Middle frontal gyrus (tissue), 1 donor: ENCODE measurements around the gene XKR3.
"Not testable (repeated sequence)": the region's sequence is repeated elsewhere in the genome, so short reads cannot be mapped to it uniquely, and the experiment has no call there.

Source experiments
- DNase-seq: peaks from one replicate; pipeline ENCODE4 v3.0.0-alpha.2; 2015; ENCODE audit warnings: low spot score; ENCODE audit errors: extremely low spot score

The XKR3 gene

DNA sequence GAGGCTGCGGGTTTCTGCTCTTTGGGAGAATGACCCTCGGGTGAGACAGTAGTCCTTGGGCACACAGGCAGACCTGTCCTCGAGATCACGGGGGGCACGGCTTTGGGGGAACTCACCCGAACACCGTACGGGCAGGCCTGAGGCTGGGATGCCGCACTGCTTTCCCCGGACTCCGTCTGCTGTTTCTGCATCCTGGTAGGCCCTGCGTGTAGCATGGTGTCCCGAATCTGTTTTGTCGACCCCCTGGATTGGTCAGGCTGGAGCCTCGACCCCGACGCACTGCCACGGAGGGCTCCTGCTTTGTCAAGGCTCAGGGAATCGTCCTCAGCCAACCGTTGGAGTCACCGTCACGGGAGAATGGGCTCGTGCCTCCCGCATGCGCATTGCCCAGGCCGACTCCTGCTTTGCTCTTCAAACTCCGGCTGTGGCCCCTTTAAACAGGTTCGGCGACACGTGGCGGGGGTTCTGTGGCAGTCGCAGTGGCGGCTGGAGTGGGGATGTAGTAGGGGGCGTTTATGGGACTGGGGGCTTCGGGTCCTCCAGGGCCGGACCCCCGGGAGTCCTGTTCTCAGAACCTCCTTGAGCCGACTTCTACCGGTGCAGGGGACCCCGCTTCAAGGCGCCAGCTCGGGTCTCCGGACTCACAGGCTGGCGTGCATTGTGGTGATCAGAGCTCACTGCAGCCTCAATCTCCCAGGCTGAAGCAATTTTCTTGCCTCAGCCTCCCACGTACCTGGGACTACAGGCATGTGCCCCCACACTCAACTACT, 76.9 kb downstream of the XKR3 start:
- not testable (repeated sequence) for DNase-seq

DNA sequence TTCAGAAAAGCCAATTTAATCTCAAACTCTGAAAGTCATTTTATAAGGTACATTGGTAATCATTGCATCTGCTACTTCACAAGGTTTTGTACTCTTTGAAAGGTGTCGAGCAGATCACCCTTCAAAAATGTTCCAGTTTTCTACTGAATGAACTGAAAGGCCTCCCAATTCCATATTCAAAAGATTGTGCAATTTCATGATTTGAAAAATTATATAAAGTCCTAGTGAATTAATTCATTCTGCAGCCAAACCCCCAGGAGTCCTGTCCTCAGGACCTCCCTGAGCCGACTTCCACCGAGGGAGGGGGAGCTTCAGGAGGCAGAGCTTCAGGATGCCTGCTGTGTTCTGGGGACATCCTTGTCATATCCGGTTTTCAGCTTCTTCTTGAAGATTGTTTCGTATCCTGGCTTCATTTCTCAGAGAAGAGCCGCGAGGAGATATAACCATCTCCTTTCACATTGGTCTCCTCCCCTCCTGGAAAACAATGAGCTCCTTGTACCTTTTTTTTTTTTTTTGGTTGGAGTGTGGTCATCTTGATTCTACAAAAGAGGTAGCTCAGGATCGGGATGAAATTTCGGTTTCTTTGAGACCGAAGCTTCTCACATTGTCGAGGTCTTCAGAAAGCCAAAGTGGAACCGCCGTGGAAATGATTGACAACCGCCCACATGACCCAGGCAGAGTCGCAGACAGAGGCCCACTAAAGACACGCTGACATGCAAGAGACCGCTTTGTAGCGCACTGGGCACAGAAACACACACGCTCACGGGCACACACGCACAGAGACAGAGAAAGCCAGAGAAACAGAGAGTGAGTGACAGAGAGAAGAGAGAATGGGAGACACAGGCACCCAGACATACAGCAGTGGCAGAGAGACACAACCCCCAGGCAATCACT, 77.7 kb downstream of the XKR3 start:
- not testable (repeated sequence) for DNase-seq

DNA sequence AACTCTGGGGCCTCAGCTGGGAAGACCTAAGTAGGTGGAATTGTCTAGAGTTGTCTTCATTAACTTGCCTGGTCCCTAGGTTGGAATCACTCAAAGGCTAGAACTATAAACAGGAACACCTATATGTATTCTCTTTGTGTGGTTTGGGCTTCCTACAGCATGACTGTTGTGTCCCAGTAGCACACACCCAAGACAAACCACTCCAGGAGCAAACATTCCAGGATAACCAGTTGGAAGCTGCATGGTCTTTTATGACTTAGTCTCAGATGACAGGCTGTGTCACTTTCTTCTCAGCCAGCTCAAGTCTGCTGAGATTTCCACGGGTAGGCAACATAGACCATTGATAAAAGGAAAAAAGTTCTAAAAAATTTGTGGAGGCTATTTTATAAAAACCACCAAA, 90.9 kb downstream of the XKR3 start:
- DNase-seq = not testable (repeated sequence)
